Lung (tissue), 16 donors: Measurements from ENCODE around the gene GGACT. TPM values are rescaled to one million over a fixed set of nuclear protein-coding genes. Genes with fewer than 3 reads are reported as not detected.

ENCODE experiments used
- ATAC-seq: fragments of 200-7000 bp; cut with Tn5 transposase; one replicate; pipeline ENCODE4 v1.9.1; 2020; ENCODE audit warnings: moderate number of reproducible peaks; ENCODE audit not compliant: insufficient read depth, low FRiP score
- DNase-seq, 3 donors: peaks; one replicate each; pipeline ENCODE4 v3.0.0-alpha.2; 2013 to 2017
- H3K27ac ChIP-seq, 2 donors: one replicate each; pipeline ENCODE4 v1.5.1; 2013; ENCODE audit warnings: mild to moderate bottlenecking in 2 of 2, moderate library complexity in 2 of 2, control low read depth in 1 of 2, inconsistent platforms in 1 of 2, low read depth in 1 of 2, low read length in 1 of 2
- H3K27me3 ChIP-seq, 3 donors: one replicate each; pipeline ENCODE4 v1.5.1; 2013; ENCODE audit warnings: low read length in 2 of 3; ENCODE audit not compliant: control insufficient read depth in 3 of 3, insufficient read depth in 3 of 3
- H3K36me3 ChIP-seq, 4 donors: one replicate each; pipeline ENCODE4 v1.5.1; 2013; ENCODE audit warnings: low read length in 4 of 4, mild to moderate bottlenecking in 1 of 4, moderate library complexity in 1 of 4; ENCODE audit not compliant: control insufficient read depth in 4 of 4, insufficient read depth in 4 of 4
- H3K4me1 ChIP-seq, 5 donors: one replicate each; pipeline ENCODE4 v1.5.1; 2013; ENCODE audit warnings: low read length in 5 of 5, mild to moderate bottlenecking in 2 of 5, moderate library complexity in 1 of 5; ENCODE audit not compliant: control insufficient read depth in 5 of 5, insufficient read depth in 5 of 5
- H3K4me3 ChIP-seq: one replicate; pipeline ENCODE4 v1.5.1; 2013; ENCODE audit warnings: mild to moderate bottlenecking, control low read depth, moderate library complexity
- H3K9ac ChIP-seq, 2 donors: one replicate each; pipeline ENCODE4 v1.5.1; 2013; ENCODE audit warnings: low read length in 2 of 2, control low read depth in 1 of 2; ENCODE audit not compliant: insufficient read depth in 1 of 2
- H3K9me3 ChIP-seq, 4 donors: one replicate each; pipeline ENCODE4 v1.5.1; 2013; ENCODE audit warnings: low read length in 3 of 4, mild to moderate bottlenecking in 1 of 4, moderate library complexity in 1 of 4; ENCODE audit not compliant: control insufficient read depth in 4 of 4, insufficient read depth in 3 of 4
- WGBS, 2 donors: extraction: QIAGEN DNeasy Blood & Tissue Kit; methylation state at CpG; one replicate each; pipeline ENCODE4 v1.1.7; 2013; 5-methylcytosine and 5-hydroxymethylcytosine counted together
- long read RNA-seq, 5 donors: transcript quantifications; one replicate each; lab custom pipeline, GENCODE V29; 2026
- polyA plus RNA-seq, 2 donors: library from polyadenylated mRNA; stranded (reverse); fragments of 200-250 nt; gene quantifications; one replicate each; pipeline ENCODE4 v1.2.1, GENCODE V29; 2013
- total RNA-seq, 2 donors: library from RNA; depleted of rRNA in 1 of 2; stranded (reverse); fragments of >200 nt in 1 of 2; gene quantifications; one replicate each; pipeline ENCODE4 v1.2.1, GENCODE V29; 2014 to 2021
- TF ChIP-seq, protein P1 (sequence below): IDR thresholded peaks from 2 replicates; pipeline ENCODE4 v1.5.1; 2012; ENCODE audit warnings: mild to moderate bottlenecking; ENCODE audit errors: control extremely low read depth, extremely low read depth
- donor health status: control.
- donor health status: control.
- donor health status: Bipolar disorder and iron deficiency.
- donor health status: healthy.
- donor health status: DM: yes; HTN: yes; CAD: no.

GGACT gene
- total RNA-seq (1 to 10 TPM; 5.3 to 6.8 TPM), polyA plus RNA-seq (1 to 10 TPM; 1.1 to 2.6 TPM)
- long read RNA-seq, donor 1, partial matches to known transcripts = 0 of 1 reads
- long read RNA-seq, donor 1, other reads (novel, unspliced or antisense) = 0 of 1 reads
- long read RNA-seq, donor 2 = 0 reads
- long read RNA-seq, donor 3 = 0 reads
- long read RNA-seq, donor 4 = 0 reads
- long read RNA-seq, donor 5, partial matches to known transcripts = 0 of 6 reads
- long read RNA-seq, donor 5, other reads (novel, unspliced or antisense) = 5 of 6 reads

DNA sequence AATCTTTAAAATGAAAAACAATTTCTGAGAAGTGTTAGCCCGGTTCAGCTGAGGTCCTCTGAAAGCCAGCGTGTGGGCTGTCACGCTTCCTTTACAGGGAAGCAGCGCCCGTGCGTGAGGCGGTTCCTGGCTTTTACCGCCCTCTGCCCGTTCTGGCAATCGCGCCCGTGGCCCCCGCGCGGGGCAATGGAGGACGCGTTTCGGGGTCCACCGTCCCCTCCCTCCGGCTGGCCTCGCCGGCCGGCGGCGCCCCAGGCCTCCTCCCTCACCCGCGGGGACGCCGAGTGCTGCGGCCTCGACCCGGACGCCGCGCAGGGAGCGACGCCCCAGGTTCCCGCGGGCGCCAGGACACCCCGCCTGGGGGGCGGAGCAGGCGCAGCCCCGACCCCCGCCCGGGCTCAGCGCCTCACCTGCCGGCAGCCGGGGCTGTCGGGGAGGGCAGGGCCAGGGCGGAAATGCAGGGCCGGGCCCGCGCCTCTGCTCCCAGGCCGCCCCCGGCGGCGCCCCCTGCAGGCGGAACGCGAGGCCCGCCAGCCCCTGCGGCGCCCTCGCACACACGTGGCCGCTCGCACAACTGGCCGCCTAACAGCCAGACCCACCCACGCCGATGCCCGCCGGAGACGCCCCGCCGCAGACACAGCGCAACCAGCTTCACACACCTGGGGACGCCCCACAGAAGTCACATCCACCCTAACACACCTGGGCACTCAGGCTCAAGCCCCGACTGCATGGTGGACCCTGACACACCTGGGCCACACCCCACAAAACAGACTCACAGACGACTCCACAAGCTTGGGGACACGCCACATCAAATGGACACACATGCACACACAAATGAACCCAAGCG is at the start of gene GGACT:
GGACT (minus strand) TSS at position 459 of the 847 bp plus-strand sequence. CDS start 56,198 bp downstream, outside the sequence.
- WGBS, 2 donors = 8 to 13% methylated on average over 51 to 82 of the region's 82 CpGs
- Histone ChIP-seq H3K36me3 (no peaks in the 10 kb centered on the region), H3K4me3 (peak within 1 kb of the TSS; percentile 69), H3K27ac (peak within 1 kb of the TSS; percentile 74 to 85), H3K9me3 (no peaks in the 10 kb centered on the region), H3K9ac (peak within 1 kb of the TSS; percentile 61), H3K4me1 (peaks cover 0 to 3% (median 0%) of the 10 kb centered on the region in 5 donors), H3K27me3 (no peaks in the 10 kb centered on the region)
- ATAC-seq (peak; percentile 94), DNase-seq (peak; percentile 55 to 76 (median 75))
- TF ChIP-seq, protein P1, sequence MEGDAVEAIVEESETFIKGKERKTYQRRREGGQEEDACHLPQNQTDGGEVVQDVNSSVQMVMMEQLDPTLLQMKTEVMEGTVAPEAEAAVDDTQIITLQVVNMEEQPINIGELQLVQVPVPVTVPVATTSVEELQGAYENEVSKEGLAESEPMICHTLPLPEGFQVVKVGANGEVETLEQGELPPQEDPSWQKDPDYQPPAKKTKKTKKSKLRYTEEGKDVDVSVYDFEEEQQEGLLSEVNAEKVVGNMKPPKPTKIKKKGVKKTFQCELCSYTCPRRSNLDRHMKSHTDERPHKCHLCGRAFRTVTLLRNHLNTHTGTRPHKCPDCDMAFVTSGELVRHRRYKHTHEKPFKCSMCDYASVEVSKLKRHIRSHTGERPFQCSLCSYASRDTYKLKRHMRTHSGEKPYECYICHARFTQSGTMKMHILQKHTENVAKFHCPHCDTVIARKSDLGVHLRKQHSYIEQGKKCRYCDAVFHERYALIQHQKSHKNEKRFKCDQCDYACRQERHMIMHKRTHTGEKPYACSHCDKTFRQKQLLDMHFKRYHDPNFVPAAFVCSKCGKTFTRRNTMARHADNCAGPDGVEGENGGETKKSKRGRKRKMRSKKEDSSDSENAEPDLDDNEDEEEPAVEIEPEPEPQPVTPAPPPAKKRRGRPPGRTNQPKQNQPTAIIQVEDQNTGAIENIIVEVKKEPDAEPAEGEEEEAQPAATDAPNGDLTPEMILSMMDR = peak; percentile 40

DNA sequence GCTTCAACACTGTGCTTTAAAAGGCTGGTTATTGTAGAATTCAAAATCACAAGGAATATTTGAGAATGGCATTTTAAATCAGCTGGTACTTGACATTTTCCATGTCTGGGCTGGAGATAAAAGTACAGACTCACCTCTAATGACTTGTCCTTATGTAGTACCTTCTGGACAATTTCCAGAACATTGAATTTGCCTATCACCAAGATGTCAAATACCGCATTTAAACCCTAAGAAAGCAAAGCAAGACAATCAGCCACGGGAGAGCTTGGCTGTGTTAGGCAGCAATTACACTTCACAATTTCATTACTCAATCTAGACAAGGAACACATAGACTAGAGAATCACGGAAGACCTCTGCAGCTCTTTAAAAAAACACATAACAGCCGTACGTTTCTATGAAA is 49.2 kb upstream of the GGACT start:
- ATAC-seq (no peak), DNase-seq (no peak)
- no peaks in the 10 kb centered on the region for H3K27me3 ChIP-seq
- WGBS, 2 donors = 90 to 95% methylated on average over 5 of the region's 5 CpGs
- peaks cover 11 to 28% (median 24%) of the 10 kb centered on the region in 4 donors for H3K36me3 ChIP-seq
- no peak overlapping the region for H3K27ac ChIP-seq
- no peak overlapping the region for H3K4me3 ChIP-seq
- H3K9ac ChIP-seq = no peak overlapping the region
- H3K9me3 ChIP-seq = no peaks in the 10 kb centered on the region
- H3K4me1 ChIP-seq = peaks cover 0 to 3% (median 0%) of the 10 kb centered on the region in 5 donors
- TF ChIP-seq, protein P1 = no peak

DNA sequence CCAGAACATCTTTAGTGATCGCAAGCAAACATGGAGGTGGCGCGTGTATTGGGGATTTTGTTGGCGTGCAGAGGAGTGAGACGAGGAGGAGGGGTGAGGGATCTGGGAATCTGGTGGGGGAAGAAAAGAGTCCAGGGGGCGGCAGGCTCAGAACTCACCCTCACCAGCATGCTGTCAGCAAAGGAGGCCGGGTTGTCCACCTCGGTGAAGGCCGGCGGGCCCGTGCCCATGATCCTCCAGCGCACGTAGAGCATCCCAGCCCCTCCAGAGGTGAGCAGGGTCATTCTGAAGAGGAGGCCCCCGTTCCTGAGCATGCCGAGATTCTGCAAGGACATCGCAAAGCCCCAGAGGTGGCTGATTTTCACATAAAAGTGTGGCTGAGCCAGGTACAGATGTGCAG is 48.8 kb upstream of the GGACT start:
- no peak for ATAC-seq
- no peak overlapping the region for H3K27ac ChIP-seq
- peaks cover 11 to 28% (median 25%) of the 10 kb centered on the region in 4 donors for H3K36me3 ChIP-seq
- DNase-seq = no peak
- WGBS, 2 donors = 91 to 96% methylated on average over 16 of the region's 16 CpGs
- TF ChIP-seq, protein P1 = no peak
- no peaks in the 10 kb centered on the region for H3K9me3 ChIP-seq
- H3K4me3 ChIP-seq = no peak overlapping the region
- H3K9ac ChIP-seq = no peak overlapping the region
- H3K27me3 ChIP-seq = no peaks in the 10 kb centered on the region
- peaks cover 0 to 3% (median 0%) of the 10 kb centered on the region in 5 donors for H3K4me1 ChIP-seq
